SK-N-SH treated with all-trans-retinoic acid at 6 μM for 48 hours (cell line): ENCODE data around the gene RFX7.

Source experiments
- ARNTL ChIP-seq: fragments of 450-650 bp; formaldehyde crosslinking; IDR thresholded peaks from 2 replicates; pipeline ENCODE4 v1.5.0; 2020; ENCODE audit warnings: low read depth, mild to moderate bottlenecking, moderate library complexity, borderline replicate concordance
- BACH2 ChIP-seq: fragments of 250-450 bp; sonication (Bioruptor Pico); IDR thresholded peaks from 2 replicates; pipeline ENCODE4 v1.9.0; 2021; ENCODE audit warnings: mild to moderate bottlenecking, borderline replicate concordance
- CSDC2 ChIP-seq: fragments of 250-450 bp; sonication (Bioruptor Pico); IDR thresholded peaks from 2 replicates; pipeline ENCODE4 v1.5.0; 2020; ENCODE audit warnings: mild to moderate bottlenecking, moderate library complexity
- ESRRG ChIP-seq: fragments of 250-450 bp; sonication (Bioruptor Pico); IDR thresholded peaks from 2 replicates; pipeline ENCODE4 v1.6.1; 2021; ENCODE audit warnings: mild to moderate bottlenecking
- GLIS3 ChIP-seq: fragments of 250-450 bp; sonication (Bioruptor Pico); IDR thresholded peaks from 2 replicates; pipeline ENCODE4 v1.5.0; 2020; ENCODE audit warnings: mild to moderate bottlenecking, moderate library complexity
- OSR1 ChIP-seq: fragments of 250-450 bp; sonication (Bioruptor Pico); IDR thresholded peaks from 2 replicates; pipeline ENCODE4 v1.8.0; 2022; ENCODE audit warnings: moderate library complexity, mild to moderate bottlenecking, inconsistent platforms
- RARB ChIP-seq: fragments of 250-450 bp; sonication (Bioruptor Pico); IDR thresholded peaks from 2 replicates; pipeline ENCODE4 v1.8.0; 2021; ENCODE audit warnings: mild to moderate bottlenecking, moderate library complexity
- ZNF565 ChIP-seq: fragments of 450-650 bp; formaldehyde crosslinking; conservative IDR thresholded peaks from 2 replicates; pipeline ENCODE4 v1.5.0; 2020; ENCODE audit warnings: low read depth, mild to moderate bottlenecking, moderate library complexity
- ZNF70 ChIP-seq: fragments of 450-650 bp; formaldehyde crosslinking; IDR thresholded peaks from 2 replicates; pipeline ENCODE4 v1.5.0; 2020; ENCODE audit warnings: mild to moderate bottlenecking, moderate library complexity
- TF ChIP-seq, protein P1 (sequence below): fragments of 250-450 bp; sonication (Bioruptor Pico); IDR thresholded peaks from 2 replicates; pipeline ENCODE4 v1.8.0; 2020; ENCODE audit warnings: mild to moderate bottlenecking, moderate library complexity, borderline replicate concordance
- TF ChIP-seq, protein P2 (sequence below): fragments of 250-450 bp; sonication (Bioruptor Pico); IDR thresholded peaks from 2 replicates; pipeline ENCODE4 v1.5.1; 2021; ENCODE audit warnings: mild to moderate bottlenecking, moderate library complexity
- TF ChIP-seq, protein P3 (sequence below): fragments of 250-450 bp; sonication (Bioruptor Pico); IDR thresholded peaks from 2 replicates; pipeline ENCODE4 v1.5.1; 2020; ENCODE audit warnings: low read depth, mild to moderate bottlenecking, moderate library complexity

GRCh38 chr15:56064152-56064551, 179.5 kb downstream of the RFX7 start:
- no peak for TF ChIP-seq GLIS3 (CRISPR knock-in tag)
- no peak for TF ChIP-seq ZNF565 (CRISPR knock-in tag)
- no peak for TF ChIP-seq CSDC2 (CRISPR knock-in tag)
- TF ChIP-seq, protein P1, sequence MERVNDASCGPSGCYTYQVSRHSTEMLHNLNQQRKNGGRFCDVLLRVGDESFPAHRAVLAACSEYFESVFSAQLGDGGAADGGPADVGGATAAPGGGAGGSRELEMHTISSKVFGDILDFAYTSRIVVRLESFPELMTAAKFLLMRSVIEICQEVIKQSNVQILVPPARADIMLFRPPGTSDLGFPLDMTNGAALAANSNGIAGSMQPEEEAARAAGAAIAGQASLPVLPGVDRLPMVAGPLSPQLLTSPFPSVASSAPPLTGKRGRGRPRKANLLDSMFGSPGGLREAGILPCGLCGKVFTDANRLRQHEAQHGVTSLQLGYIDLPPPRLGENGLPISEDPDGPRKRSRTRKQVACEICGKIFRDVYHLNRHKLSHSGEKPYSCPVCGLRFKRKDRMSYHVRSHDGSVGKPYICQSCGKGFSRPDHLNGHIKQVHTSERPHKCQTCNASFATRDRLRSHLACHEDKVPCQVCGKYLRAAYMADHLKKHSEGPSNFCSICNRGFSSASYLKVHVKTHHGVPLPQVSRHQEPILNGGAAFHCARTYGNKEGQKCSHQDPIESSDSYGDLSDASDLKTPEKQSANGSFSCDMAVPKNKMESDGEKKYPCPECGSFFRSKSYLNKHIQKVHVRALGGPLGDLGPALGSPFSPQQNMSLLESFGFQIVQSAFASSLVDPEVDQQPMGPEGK (CRISPR knock-in tag) = no peak
- TF ChIP-seq, protein P2, sequence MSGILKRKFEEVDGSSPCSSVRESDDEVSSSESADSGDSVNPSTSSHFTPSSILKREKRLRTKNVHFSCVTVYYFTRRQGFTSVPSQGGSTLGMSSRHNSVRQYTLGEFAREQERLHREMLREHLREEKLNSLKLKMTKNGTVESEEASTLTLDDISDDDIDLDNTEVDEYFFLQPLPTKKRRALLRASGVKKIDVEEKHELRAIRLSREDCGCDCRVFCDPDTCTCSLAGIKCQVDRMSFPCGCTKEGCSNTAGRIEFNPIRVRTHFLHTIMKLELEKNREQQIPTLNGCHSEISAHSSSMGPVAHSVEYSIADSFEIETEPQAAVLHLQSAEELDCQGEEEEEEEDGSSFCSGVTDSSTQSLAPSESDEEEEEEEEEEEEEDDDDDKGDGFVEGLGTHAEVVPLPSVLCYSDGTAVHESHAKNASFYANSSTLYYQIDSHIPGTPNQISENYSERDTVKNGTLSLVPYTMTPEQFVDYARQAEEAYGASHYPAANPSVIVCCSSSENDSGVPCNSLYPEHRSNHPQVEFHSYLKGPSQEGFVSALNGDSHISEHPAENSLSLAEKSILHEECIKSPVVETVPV (CRISPR knock-in tag) = no peak
- TF ChIP-seq ARNTL (CRISPR knock-in tag) = no peak
- no peak for TF ChIP-seq ESRRG
- TF ChIP-seq ZNF70 (CRISPR knock-in tag) = no peak
- TF ChIP-seq, protein P3, sequence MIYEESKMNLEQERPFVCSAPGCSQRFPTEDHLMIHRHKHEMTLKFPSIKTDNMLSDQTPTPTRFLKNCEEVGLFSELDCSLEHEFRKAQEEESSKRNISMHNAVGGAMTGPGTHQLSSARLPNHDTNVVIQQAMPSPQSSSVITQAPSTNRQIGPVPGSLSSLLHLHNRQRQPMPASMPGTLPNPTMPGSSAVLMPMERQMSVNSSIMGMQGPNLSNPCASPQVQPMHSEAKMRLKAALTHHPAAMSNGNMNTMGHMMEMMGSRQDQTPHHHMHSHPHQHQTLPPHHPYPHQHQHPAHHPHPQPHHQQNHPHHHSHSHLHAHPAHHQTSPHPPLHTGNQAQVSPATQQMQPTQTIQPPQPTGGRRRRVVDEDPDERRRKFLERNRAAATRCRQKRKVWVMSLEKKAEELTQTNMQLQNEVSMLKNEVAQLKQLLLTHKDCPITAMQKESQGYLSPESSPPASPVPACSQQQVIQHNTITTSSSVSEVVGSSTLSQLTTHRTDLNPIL (CRISPR knock-in tag) = no peak
- no peak for TF ChIP-seq RARB
- no peak for TF ChIP-seq BACH2 (CRISPR knock-in tag)
- no peak for TF ChIP-seq OSR1 (CRISPR knock-in tag)
